BE2C (cell line): Measurements from ENCODE around the gene TP63.

Experiments
- DNase-seq: peaks from one replicate; pipeline ENCODE4 v3.0.0-alpha.2; 2020
- H3K27me3 ChIP-seq: fragments of 250-450 bp; sonication (Bioruptor Pico); 2 replicates; pipeline ENCODE4 v1.5.1; 2020; ENCODE audit warnings: mild to moderate bottlenecking
- H3K36me3 ChIP-seq: fragments of 250-450 bp; sonication (Bioruptor Pico); 2 replicates; pipeline ENCODE4 v1.5.1; 2020; ENCODE audit warnings: mild to moderate bottlenecking
- H3K4me1 ChIP-seq: fragments of 250-450 bp; sonication (Bioruptor Pico); 2 replicates; pipeline ENCODE4 v1.5.1; 2020
- H3K4me3 ChIP-seq: 2 replicates; pipeline ENCODE4 v1.5.1; 2011; ENCODE audit warnings: low read depth, low read length
- H3K9me3 ChIP-seq: fragments of 250-450 bp; sonication (Bioruptor Pico); 2 replicates; pipeline ENCODE4 v1.5.1; 2020
- TF ChIP-seq, protein P1 (sequence below): IDR thresholded peaks from 2 replicates; pipeline ENCODE4 v1.5.1; 2012; ENCODE audit warnings: mild to moderate bottlenecking, low read depth, low read length

TP63 gene

GRCh38 chr3:189737071-189737470, 105.9 kb downstream of the TP63 start:
- no peaks in the 10 kb centered on the region; the same call in 1 of the 2 replicates for H3K9me3 ChIP-seq
- no peak for DNase-seq
- H3K4me3 ChIP-seq: no peak overlapping the region
- TF ChIP-seq, protein P1, sequence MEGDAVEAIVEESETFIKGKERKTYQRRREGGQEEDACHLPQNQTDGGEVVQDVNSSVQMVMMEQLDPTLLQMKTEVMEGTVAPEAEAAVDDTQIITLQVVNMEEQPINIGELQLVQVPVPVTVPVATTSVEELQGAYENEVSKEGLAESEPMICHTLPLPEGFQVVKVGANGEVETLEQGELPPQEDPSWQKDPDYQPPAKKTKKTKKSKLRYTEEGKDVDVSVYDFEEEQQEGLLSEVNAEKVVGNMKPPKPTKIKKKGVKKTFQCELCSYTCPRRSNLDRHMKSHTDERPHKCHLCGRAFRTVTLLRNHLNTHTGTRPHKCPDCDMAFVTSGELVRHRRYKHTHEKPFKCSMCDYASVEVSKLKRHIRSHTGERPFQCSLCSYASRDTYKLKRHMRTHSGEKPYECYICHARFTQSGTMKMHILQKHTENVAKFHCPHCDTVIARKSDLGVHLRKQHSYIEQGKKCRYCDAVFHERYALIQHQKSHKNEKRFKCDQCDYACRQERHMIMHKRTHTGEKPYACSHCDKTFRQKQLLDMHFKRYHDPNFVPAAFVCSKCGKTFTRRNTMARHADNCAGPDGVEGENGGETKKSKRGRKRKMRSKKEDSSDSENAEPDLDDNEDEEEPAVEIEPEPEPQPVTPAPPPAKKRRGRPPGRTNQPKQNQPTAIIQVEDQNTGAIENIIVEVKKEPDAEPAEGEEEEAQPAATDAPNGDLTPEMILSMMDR: no peak
- H3K4me1 ChIP-seq: no peaks in the 10 kb centered on the region
- H3K27me3 ChIP-seq: no peaks in the 10 kb centered on the region
- no peaks in the 10 kb centered on the region for H3K36me3 ChIP-seq

DNA sequence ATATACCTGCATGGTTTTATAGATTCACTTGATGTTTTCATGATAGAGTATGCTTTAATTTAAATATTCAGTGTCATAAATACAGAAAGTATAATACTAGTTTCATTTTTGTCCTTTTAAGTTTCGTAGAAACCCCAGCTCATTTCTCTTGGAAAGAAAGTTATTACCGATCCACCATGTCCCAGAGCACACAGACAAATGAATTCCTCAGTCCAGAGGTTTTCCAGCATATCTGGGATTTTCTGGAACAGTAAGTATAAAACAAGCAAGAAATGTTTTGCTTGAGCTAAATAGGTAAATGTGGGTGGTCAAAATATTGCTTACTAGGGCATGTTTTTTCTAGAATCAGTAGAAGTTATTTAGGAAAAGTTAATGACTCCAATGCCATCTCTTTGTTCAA, 106.4 kb downstream of the TP63 start:
- Histone ChIP-seq H3K27me3 (no peaks in the 10 kb centered on the region), H3K9me3 (no peaks in the 10 kb centered on the region; the same call in 1 of the 2 replicates), H3K4me3 (no peak overlapping the region), H3K4me1 (no peaks in the 10 kb centered on the region), H3K36me3 (no peaks in the 10 kb centered on the region)
- DNase-seq: no peak
- TF ChIP-seq, protein P1: no peak

GRCh38 chr3:189739378-189739777, 108.2 kb downstream of the TP63 start:
- TF ChIP-seq, protein P1: no peak
- no peaks in the 10 kb centered on the region for H3K4me1 ChIP-seq
- H3K27me3 ChIP-seq: no peaks in the 10 kb centered on the region
- no peak overlapping the region for H3K4me3 ChIP-seq
- H3K9me3 ChIP-seq: peaks cover 3% of the 10 kb centered on the region
- DNase-seq: no peak
- H3K36me3 ChIP-seq: no peaks in the 10 kb centered on the region

DNA sequence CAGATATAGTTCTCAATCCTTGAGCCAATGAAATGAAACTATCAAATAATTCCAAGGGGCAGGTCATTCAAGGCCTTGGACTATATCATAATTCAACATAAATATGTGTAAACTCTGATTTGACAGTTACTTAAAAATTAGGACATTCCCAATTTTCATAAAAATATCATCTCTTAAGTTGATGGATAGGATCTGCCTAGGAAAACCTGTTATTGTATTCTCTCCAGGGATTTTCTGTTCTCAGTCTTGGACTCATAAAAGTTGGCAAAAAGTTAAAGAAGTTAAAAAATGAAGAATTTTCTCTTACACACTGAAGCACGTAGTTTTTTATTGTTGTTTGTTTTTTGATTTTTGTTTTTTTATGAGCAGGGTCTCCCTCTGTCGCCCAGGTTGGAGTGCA, 109.0 kb downstream of the TP63 start:
- H3K36me3 ChIP-seq: no peaks in the 10 kb centered on the region
- TF ChIP-seq, protein P1: no peak

GRCh38 chr3:189744235-189744634, 113.0 kb downstream of the TP63 start:
- Histone ChIP-seq H3K36me3 (no peaks in the 10 kb centered on the region), H3K27me3 (no peaks in the 10 kb centered on the region), H3K4me1 (no peaks in the 10 kb centered on the region), H3K9me3 (peaks cover 5% of the 10 kb centered on the region), H3K4me3 (no peak overlapping the region)
- TF ChIP-seq, protein P1: no peak; the same call in 1 of the 2 replicates
- no peak for DNase-seq

More for the DNA sequence above, 109.0 kb downstream of the TP63 start:
- Histone ChIP-seq H3K4me3 (no peak overlapping the region), H3K4me1 (no peaks in the 10 kb centered on the region), H3K9me3 (peaks cover 5% of the 10 kb centered on the region), H3K27me3 (no peaks in the 10 kb centered on the region)
- no peak for DNase-seq

- Histone ChIP-seq H3K4me1 (no peaks in the 10 kb centered on the region), H3K4me3 (no peak overlapping the region), H3K27me3 (no peaks in the 10 kb centered on the region), H3K9me3 (peaks cover 5% of the 10 kb centered on the region), H3K36me3 (no peaks in the 10 kb centered on the region)
- no peak for DNase-seq
- TF ChIP-seq, protein P1: no peak
Measured at GRCh38 chr3:189745622-189746021, 114.4 kb downstream of the TP63 start.
